Urinary bladder (tissue), 4 donors: ENCODE measurements around the gene RHOH. TPM values are rescaled to one million over a fixed set of nuclear protein-coding genes. Genes with fewer than 3 reads are reported as not detected.

Source experiments
- DNase-seq: peaks from one replicate; pipeline ENCODE4 v3.0.0-alpha.2; 2015; ENCODE audit errors: extremely low spot score
- H3K27ac ChIP-seq: one replicate; pipeline ENCODE4 v1.5.1; 2013; ENCODE audit warnings: low read depth, mild to moderate bottlenecking, moderate library complexity
- H3K36me3 ChIP-seq: one replicate; pipeline ENCODE4 v1.6.1; 2013; ENCODE audit warnings: mild to moderate bottlenecking, moderate library complexity; ENCODE audit not compliant: insufficient read depth
- H3K4me1 ChIP-seq: one replicate; pipeline ENCODE4 v1.6.1; 2013; ENCODE audit warnings: mild to moderate bottlenecking, moderate library complexity; ENCODE audit not compliant: insufficient read depth
- H3K4me3 ChIP-seq: one replicate; pipeline ENCODE4 v1.5.1; 2013; ENCODE audit warnings: low read depth, low read length
- WGBS: extraction: QIAGEN DNeasy Blood & Tissue Kit; methylation state at CpG from one replicate; pipeline ENCODE4 v1.1.7; 2013; 5-methylcytosine and 5-hydroxymethylcytosine counted together
- polyA plus RNA-seq: library from polyadenylated mRNA; stranded (reverse); fragments of 200-250 nt; gene quantifications from one replicate; pipeline ENCODE4 v1.2.3, GENCODE V29; 2013
- total RNA-seq: library from RNA; depleted of rRNA; stranded (reverse); fragments of >200 nt; gene quantifications from one replicate; pipeline ENCODE4 v1.2.3, GENCODE V29; 2014
- donor health status: healthy with polysubstance abuse.
- donor health status: healthy.

RHOH gene
- total and polyA plus RNA-seq, 2 donors = 1.6 to 3.2 TPM

GRCh38 chr4:40179360-40179759 is 17.5 kb upstream of the RHOH start:
- H3K36me3 ChIP-seq = peaks cover 1% of the 10 kb centered on the region
- H3K4me3 ChIP-seq = no peak overlapping the region
- DNase-seq = no peak
- no peak overlapping the region for H3K27ac ChIP-seq
- WGBS = 87% methylated on average over 1 of the region's 1 CpG
- H3K4me1 ChIP-seq = no peaks in the 10 kb centered on the region

GRCh38 chr4:40180356-40180755 is 16.5 kb upstream of the RHOH start:
- H3K27ac ChIP-seq = no peak overlapping the region
- H3K4me3 ChIP-seq = no peak overlapping the region
- no peaks in the 10 kb centered on the region for H3K4me1 ChIP-seq
- 59% methylated on average over 1 of the region's 1 CpG for WGBS
- DNase-seq = no peak
- H3K36me3 ChIP-seq = peaks cover 1% of the 10 kb centered on the region

- Histone ChIP-seq H3K4me3 (no peak overlapping the region), H3K36me3 (peaks cover 1% of the 10 kb centered on the region), H3K27ac (no peak overlapping the region), H3K4me1 (no peaks in the 10 kb centered on the region)
- no peak for DNase-seq
- 81% methylated on average over 4 of the region's 4 CpGs for WGBS
These were observed 14.8 kb upstream of the RHOH start for GRCh38 chr4:40182001-40182400.

GRCh38 chr4:40182954-40183353 is 13.9 kb upstream of the RHOH start:
- no peak for DNase-seq
- no peaks in the 10 kb centered on the region for H3K4me1 ChIP-seq
- no peak overlapping the region for H3K4me3 ChIP-seq
- no peaks in the 10 kb centered on the region for H3K36me3 ChIP-seq
- H3K27ac ChIP-seq = no peak overlapping the region
- WGBS = 94% methylated on average over 3 of the region's 3 CpGs

- H3K4me3 ChIP-seq = no peak overlapping the region
- no peaks in the 10 kb centered on the region for H3K36me3 ChIP-seq
- no peak for DNase-seq
- 88% methylated on average over 12 of the region's 12 CpGs for WGBS
- no peaks in the 10 kb centered on the region for H3K4me1 ChIP-seq
- H3K27ac ChIP-seq = no peak overlapping the region
These were observed 13.0 kb upstream of the RHOH start for GRCh38 chr4:40183615-40184411.

GRCh38 chr4:40185830-40186664 is 10.8 kb upstream of the RHOH start:
- H3K4me1 ChIP-seq = no peaks in the 10 kb centered on the region
- H3K36me3 ChIP-seq = no peaks in the 10 kb centered on the region
- no peak overlapping the region for H3K4me3 ChIP-seq
- no peak overlapping the region for H3K27ac ChIP-seq
- WGBS = 79% methylated on average over 5 of the region's 5 CpGs
- no peak for DNase-seq

GRCh38 chr4:40186665-40187014 is 10.2 kb upstream of the RHOH start:
- Histone ChIP-seq H3K36me3 (no peaks in the 10 kb centered on the region), H3K27ac (no peak overlapping the region), H3K4me3 (no peak overlapping the region), H3K4me1 (no peaks in the 10 kb centered on the region)
- DNase-seq = no peak
- 87% methylated on average over 1 of the region's 1 CpG for WGBS

GRCh38 chr4:40187386-40187906 is 9.4 kb upstream of the RHOH start:
- Histone ChIP-seq H3K36me3 (no peaks in the 10 kb centered on the region), H3K4me3 (no peak overlapping the region), H3K4me1 (no peaks in the 10 kb centered on the region), H3K27ac (no peak overlapping the region)
- whole genome bisulfite sequencing = 90% methylated on average over 4 of the region's 4 CpGs
- no peak for DNase-seq

- DNase-seq = no peak
- Histone ChIP-seq H3K4me3 (no peak overlapping the region), H3K27ac (no peak overlapping the region), H3K4me1 (no peaks in the 10 kb centered on the region), H3K36me3 (no peaks in the 10 kb centered on the region)
- WGBS = 40% methylated on average over 5 of the region's 5 CpGs
These were observed 6.8 kb upstream of the RHOH start for GRCh38 chr4:40190019-40190418.

GRCh38 chr4:40190465-40190864 is 6.4 kb upstream of the RHOH start:
- H3K4me1 ChIP-seq = no peaks in the 10 kb centered on the region

GRCh38 chr4:40190880-40191815 is 5.7 kb upstream of the RHOH start:
- H3K27ac ChIP-seq = no peak overlapping the region
- no peaks in the 10 kb centered on the region for H3K4me1 ChIP-seq
- no peaks in the 10 kb centered on the region for H3K36me3 ChIP-seq
- DNase-seq = no peak
- no peak overlapping the region for H3K4me3 ChIP-seq
- 53% methylated on average over 14 of the region's 14 CpGs for WGBS

More at GRCh38 chr4:40190465-40190864, 6.4 kb upstream of the RHOH start:
- DNase-seq = no peak
- WGBS = 76% methylated on average over 5 of the region's 5 CpGs
- H3K36me3 ChIP-seq = no peaks in the 10 kb centered on the region
- H3K27ac ChIP-seq = no peak overlapping the region
- no peak overlapping the region for H3K4me3 ChIP-seq

GRCh38 chr4:40192114-40193015 is 4.5 kb upstream of the RHOH start:
- no peak for DNase-seq
- WGBS = 86% methylated on average over 8 of the region's 8 CpGs
- no peak overlapping the region for H3K4me3 ChIP-seq
- H3K4me1 ChIP-seq = no peaks in the 10 kb centered on the region
- H3K36me3 ChIP-seq = no peaks in the 10 kb centered on the region
- H3K27ac ChIP-seq = no peak overlapping the region
